NCI-H128 (cell line): ENCODE measurements around the gene SUGT1.
A peak's percentile ranks its signal among the peaks of the same experiment; 100 is the strongest.
"Not testable (repeated sequence)": the region's sequence is repeated elsewhere in the genome, so short reads cannot be mapped to it uniquely, and the experiment has no call there.

Experiments
- DNase-seq: peaks from one replicate; lab custom pipeline; 2025; ENCODE audit not compliant: unreplicated experiment; lab: John Stamatoyannopoulos, UW

Gene SUGT1

GRCh38 chr13:52652196-52652979 is at the start of gene SUGT1:
Gene SUGT1 (plus strand): TSS chr13:52652836. CDS start chr13:52652921, 85 bp downstream.
- DNase-seq: peak; percentile 95

GRCh38 chr13:52603316-52603715 is 49.3 kb upstream of the SUGT1 start:
- DNase-seq: not testable (repeated sequence)

- not testable (repeated sequence) for DNase-seq
These were observed 46.5 kb upstream of the SUGT1 start for GRCh38 chr13:52606126-52606525.

GRCh38 chr13:52606795-52607194 is 45.8 kb upstream of the SUGT1 start:
- DNase-seq: not testable (repeated sequence)

- DNase-seq: not testable (repeated sequence)
These were observed 44.5 kb upstream of the SUGT1 start for GRCh38 chr13:52608184-52608583.

GRCh38 chr13:52609013-52609606 is 43.5 kb upstream of the SUGT1 start:
- not testable (repeated sequence) for DNase-seq

- DNase-seq: not testable (repeated sequence)
These were observed 42.5 kb upstream of the SUGT1 start for GRCh38 chr13:52610158-52610557.

- no peak for DNase-seq
These were observed 37.4 kb upstream of the SUGT1 start for GRCh38 chr13:52615134-52615801.

- DNase-seq: no peak
These were observed 36.8 kb upstream of the SUGT1 start for GRCh38 chr13:52615812-52616211.

- DNase-seq: peak; percentile 77
These were observed 35.3 kb upstream of the SUGT1 start for GRCh38 chr13:52617070-52618060.

- not testable (repeated sequence) for DNase-seq
These were observed 21.4 kb upstream of the SUGT1 start for GRCh38 chr13:52631083-52631690.

- no peak for DNase-seq
These were observed 13.8 kb upstream of the SUGT1 start for GRCh38 chr13:52638666-52639328.

GRCh38 chr13:52642131-52642530 is 10.5 kb upstream of the SUGT1 start, which contains the start of gene HNRNPA1L2:
Gene HNRNPA1L2 (plus strand): TSS chr13:52642431. CDS start chr13:52642493, 62 bp downstream.
- no peak for DNase-seq

- DNase-seq: no peak
These were observed 8.5 kb upstream of the SUGT1 start for GRCh38 chr13:52644108-52644507.

- no peak for DNase-seq
These were observed 5.7 kb upstream of the SUGT1 start for GRCh38 chr13:52646967-52647366.

- no peak for DNase-seq
These were observed 1.9 kb upstream of the SUGT1 start for GRCh38 chr13:52650731-52651130.

GRCh38 chr13:52651897-52652195 is 790 bp upstream of the SUGT1 start:
- no peak for DNase-seq

- DNase-seq: no peak
These were observed 306 bp downstream of the SUGT1 start for GRCh38 chr13:52652980-52653303.

- no peak for DNase-seq
These were observed 6.7 kb downstream of the SUGT1 start for GRCh38 chr13:52659340-52659739.

GRCh38 chr13:52664272-52664671 is 11.6 kb downstream of the SUGT1 start:
- no peak for DNase-seq
